Spinal cord (tissue), 10 donors: ENCODE data around the gene ATP6V1F. TPM values are rescaled to one million over a fixed set of nuclear protein-coding genes. Genes with fewer than 3 reads are reported as not detected.

Experiments used
- DNase-seq, 6 donors: peaks; one replicate each; pipeline versions ENCODE4 v3.0.0 to v3.0.0-alpha.2; 2013 to 2015; ENCODE audit warnings: low spot score in 6 of 6, low read depth in 4 of 6
- H3K27ac ChIP-seq: one replicate; pipeline ENCODE4 v1.5.1; 2013; ENCODE audit warnings: low read depth, low read length, control low read depth
- H3K27me3 ChIP-seq: one replicate; pipeline ENCODE4 v1.6.1; 2013; ENCODE audit warnings: low read length; ENCODE audit not compliant: control insufficient read depth, insufficient read depth
- H3K36me3 ChIP-seq: one replicate; pipeline ENCODE4 v1.6.1; 2013; ENCODE audit warnings: low read length; ENCODE audit not compliant: control insufficient read depth, insufficient read depth
- H3K4me1 ChIP-seq: one replicate; pipeline ENCODE4 v1.6.1; 2013; ENCODE audit warnings: low read length; ENCODE audit not compliant: control insufficient read depth, insufficient read depth
- H3K4me3 ChIP-seq: one replicate; pipeline ENCODE4 v1.5.1; 2013; ENCODE audit warnings: low read depth, low read length, control low read depth
- H3K9me3 ChIP-seq: one replicate; pipeline ENCODE4 v1.6.1; 2013; ENCODE audit warnings: low read length; ENCODE audit not compliant: control insufficient read depth, insufficient read depth
- WGBS: methylation state at CpG from one replicate; pipeline ENCODE4 v1.1.5; 2013; ENCODE audit warnings: missing lambda C conversion rate; ENCODE audit not compliant: insufficient coverage; 5-methylcytosine and 5-hydroxymethylcytosine counted together
- polyA plus RNA-seq, 2 donors: library from polyadenylated mRNA; unstranded; fragments of 120-200 nt; gene quantifications; one replicate each; pipeline ENCODE4 v1.2.1, GENCODE V29; 2013; ENCODE audit not compliant: insufficient read length in 2 of 2
- total RNA-seq, 2 donors: library from RNA; depleted of rRNA in 1 of 2; stranded (reverse); fragments of 120-200 nt in 1 of 2; fragments of >200 nt in 1 of 2; gene quantifications; one replicate each; pipeline versions ENCODE4 v1.2.3 to v1.2.4, GENCODE V29; 2013 to 2014
- donor health status: healthy.

Gene ATP6V1F
- total and polyA plus RNA-seq, 4 donors, result 82.8 to 261 (median 198) TPM

- 61% methylated on average over 9 of the region's 18 CpGs for WGBS
- H3K36me3 ChIP-seq, result peaks cover 57% of the 10 kb centered on the region
- peak in 1 of 6 donors; percentile 12 for DNase-seq
- H3K27ac ChIP-seq, result peak overlapping the region; percentile 15
- peaks cover 21% of the 10 kb centered on the region for H3K4me1 ChIP-seq
- H3K27me3 ChIP-seq, result no peaks in the 10 kb centered on the region
- H3K9me3 ChIP-seq, result no peaks in the 10 kb centered on the region
- H3K4me3 ChIP-seq, result no peak overlapping the region
These were observed 4.0 kb upstream of the ATP6V1F start for GRCh38 chr7:128858380-128859231.

- peak in 1 of 6 donors; percentile 13 for DNase-seq
- H3K4me1 ChIP-seq, result peaks cover 27% of the 10 kb centered on the region
- H3K9me3 ChIP-seq, result no peaks in the 10 kb centered on the region
- no peak overlapping the region for H3K4me3 ChIP-seq
- H3K36me3 ChIP-seq, result peaks cover 50% of the 10 kb centered on the region
- H3K27me3 ChIP-seq, result no peaks in the 10 kb centered on the region
- WGBS, result 57% methylated on average over 12 of the region's 12 CpGs
- peak overlapping the region; percentile 15 for H3K27ac ChIP-seq
These were observed 3.2 kb upstream of the ATP6V1F start for GRCh38 chr7:128859232-128860157.

- H3K36me3 ChIP-seq, result peaks cover 50% of the 10 kb centered on the region
- H3K9me3 ChIP-seq, result no peaks in the 10 kb centered on the region
- peak in 1 of 6 donors; percentile 38 for DNase-seq
- H3K4me3 ChIP-seq, result no peak overlapping the region
- H3K27me3 ChIP-seq, result no peaks in the 10 kb centered on the region
- peaks cover 27% of the 10 kb centered on the region for H3K4me1 ChIP-seq
- no peak overlapping the region for H3K27ac ChIP-seq
- 37% methylated on average over 4 of the region's 10 CpGs for WGBS
These were observed 2.2 kb upstream of the ATP6V1F start for GRCh38 chr7:128860158-128861073.

DNA sequence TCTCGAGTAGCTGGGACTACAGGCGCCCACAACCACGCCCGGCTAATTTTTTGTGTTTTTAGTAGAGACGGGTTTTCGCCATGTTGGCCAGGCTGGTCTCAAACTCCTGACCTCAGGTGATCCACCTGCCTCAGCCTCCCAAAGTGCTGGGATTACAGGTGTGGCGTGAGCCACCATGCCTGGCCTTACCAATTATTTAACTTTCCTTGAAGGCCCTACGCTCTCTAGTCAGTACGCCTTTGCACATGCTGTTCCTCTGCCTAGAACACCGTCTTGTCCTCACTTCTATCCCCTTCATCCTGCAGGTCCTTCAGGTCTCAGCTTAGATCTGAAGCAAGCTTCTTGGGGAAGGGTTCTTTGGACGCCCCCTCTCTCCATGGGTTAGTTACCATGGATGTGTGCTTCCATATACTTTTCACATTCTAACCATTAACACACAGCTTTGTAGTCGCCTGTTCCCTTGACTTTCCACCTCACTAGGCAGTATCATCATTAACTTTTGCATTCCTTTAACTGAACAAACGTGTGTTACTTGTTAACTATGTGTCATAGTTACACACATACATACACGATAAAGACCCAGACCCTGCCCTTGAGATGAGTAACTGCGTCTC, 592 bp upstream of the ATP6V1F start:
- peak overlapping the region; percentile 67 for H3K27ac ChIP-seq
- 71% methylated on average over 11 of the region's 15 CpGs for WGBS
- peak overlapping the region; percentile 96 for H3K4me3 ChIP-seq
- H3K27me3 ChIP-seq, result no peaks in the 10 kb centered on the region
- peaks cover 27% of the 10 kb centered on the region for H3K4me1 ChIP-seq
- no peak for DNase-seq
- no peaks in the 10 kb centered on the region for H3K9me3 ChIP-seq
- peaks cover 49% of the 10 kb centered on the region for H3K36me3 ChIP-seq

GRCh38 chr7:128863433-128863989, 855 bp downstream of the ATP6V1F start:
- peak in 2 of 6 donors; percentile 50 to 63 for DNase-seq
- peaks cover 43% of the 10 kb centered on the region for H3K36me3 ChIP-seq
- WGBS, result 4% methylated on average over 6 of the region's 6 CpGs
- peak overlapping the region; percentile 79 for H3K27ac ChIP-seq
- H3K27me3 ChIP-seq, result no peaks in the 10 kb centered on the region
- peaks cover 36% of the 10 kb centered on the region for H3K4me1 ChIP-seq
- no peaks in the 10 kb centered on the region for H3K9me3 ChIP-seq
- H3K4me3 ChIP-seq, result peak overlapping the region; percentile 96

DNA sequence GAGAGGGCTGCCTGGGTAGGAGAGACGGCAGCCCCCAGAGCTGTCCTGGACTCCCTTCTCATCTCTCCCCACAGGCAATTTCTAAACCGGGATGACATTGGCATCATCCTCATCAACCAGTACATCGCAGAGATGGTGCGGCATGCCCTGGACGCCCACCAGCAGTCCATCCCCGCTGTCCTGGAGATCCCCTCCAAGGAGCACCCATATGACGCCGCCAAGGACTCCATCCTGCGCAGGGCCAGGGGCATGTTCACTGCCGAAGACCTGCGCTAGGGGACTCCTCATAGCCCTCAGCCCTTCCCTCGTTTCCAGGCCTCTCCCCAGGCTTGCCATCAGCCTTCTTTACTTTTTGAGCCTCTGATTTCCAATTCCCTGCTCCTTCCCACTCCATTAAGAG, 2.6 kb downstream of the ATP6V1F start:
- no peak overlapping the region for H3K4me3 ChIP-seq
- H3K27ac ChIP-seq, result no peak overlapping the region
- H3K36me3 ChIP-seq, result peaks cover 32% of the 10 kb centered on the region
- H3K27me3 ChIP-seq, result peaks cover 1% of the 10 kb centered on the region
- no peak for DNase-seq
- H3K9me3 ChIP-seq, result no peaks in the 10 kb centered on the region
- peaks cover 37% of the 10 kb centered on the region for H3K4me1 ChIP-seq
- 95% methylated on average over 11 of the region's 12 CpGs for WGBS

DNA sequence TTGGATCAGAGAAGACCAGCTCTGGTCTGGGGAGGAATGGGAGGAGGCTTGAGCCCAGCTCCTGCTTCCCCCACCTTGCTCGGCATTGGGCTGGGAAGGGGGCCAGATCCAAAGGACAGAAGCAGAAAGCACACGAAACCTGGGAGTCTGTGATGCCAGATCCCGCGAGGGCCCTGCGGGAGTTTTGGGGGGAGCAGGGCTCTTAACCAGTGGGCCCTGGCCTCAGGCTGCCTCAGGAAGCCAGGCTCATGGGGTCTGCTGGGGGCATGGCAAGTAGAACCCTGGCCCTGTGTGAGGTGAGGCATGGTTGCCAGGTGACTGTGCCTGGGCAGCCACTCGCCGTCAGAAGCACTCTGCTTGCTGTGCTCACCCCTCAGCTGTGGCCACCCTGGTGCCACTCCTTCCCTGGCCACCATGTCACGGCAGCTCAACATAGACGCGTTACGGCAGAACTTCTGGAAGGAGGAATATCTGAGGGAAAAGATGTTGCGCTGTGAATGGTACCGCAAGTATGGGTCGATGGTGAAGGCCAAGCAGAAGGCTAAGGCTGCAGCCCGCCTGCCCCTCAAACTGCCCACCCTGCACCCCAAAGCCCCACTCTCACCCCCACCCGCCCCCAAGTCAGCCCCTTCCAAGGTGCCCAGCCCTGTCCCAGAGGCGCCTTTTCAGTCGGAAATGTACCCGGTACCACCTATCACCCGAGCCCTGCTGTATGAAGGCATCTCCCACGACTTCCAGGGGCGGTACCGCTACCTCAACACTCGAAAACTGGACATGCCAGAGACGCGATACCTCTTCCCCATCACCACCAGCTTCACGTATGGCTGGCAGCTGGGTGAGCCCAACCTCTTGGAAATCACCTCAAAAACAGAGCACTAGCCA, 3.6 kb downstream of the ATP6V1F start:
- H3K27ac ChIP-seq, result no peak overlapping the region

DNA sequence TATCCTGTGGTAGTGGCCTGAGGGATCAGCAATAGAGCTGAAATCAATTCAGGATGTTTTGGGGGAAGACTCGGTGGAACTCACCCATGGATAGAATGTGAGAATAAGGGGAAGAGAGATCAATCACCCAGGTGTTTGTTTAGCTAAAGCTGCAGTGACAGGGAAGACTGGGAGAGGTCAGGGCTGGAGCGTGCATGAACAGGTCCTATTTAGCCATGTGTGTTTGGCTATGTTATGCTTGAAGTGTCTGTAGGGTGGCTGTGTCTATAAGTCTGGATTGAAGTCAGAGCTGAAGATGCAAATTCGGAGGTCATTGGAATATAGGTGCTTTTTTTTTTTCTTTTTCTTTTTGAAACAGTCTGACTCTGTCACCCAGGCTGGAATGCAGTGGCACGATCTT, 4.6 kb downstream of the ATP6V1F start:
- Histone ChIP-seq H3K4me3 (no peak overlapping the region), H3K27me3 (peaks cover 2% of the 10 kb centered on the region), H3K4me1 (peaks cover 46% of the 10 kb centered on the region), H3K9me3 (no peaks in the 10 kb centered on the region), H3K36me3 (peaks cover 30% of the 10 kb centered on the region), H3K27ac (no peak overlapping the region)
- 86% methylated on average over 3 of the region's 4 CpGs for WGBS
- no peak for DNase-seq

More for the DNA sequence above, 3.6 kb downstream of the ATP6V1F start:
- Histone ChIP-seq H3K4me3 (no peak overlapping the region), H3K9me3 (no peaks in the 10 kb centered on the region), H3K27me3 (peaks cover 2% of the 10 kb centered on the region), H3K36me3 (peaks cover 30% of the 10 kb centered on the region), H3K4me1 (peaks cover 46% of the 10 kb centered on the region)
- 91% methylated on average over 21 of the region's 27 CpGs for WGBS
- DNase-seq, result no peak
